GM18520 (cell line): Measurements from ENCODE around the gene ABCC6.
"Not testable (repeated sequence)": the region's sequence is repeated elsewhere in the genome, so short reads cannot be mapped to it uniquely, and the experiment has no call there.

ENCODE experiments used
- ATAC-seq: cut with Tn5 transposase; IDR thresholded peaks from one replicate; pipeline ENCODE4 v1.9.1; 2021; ENCODE audit not compliant: unreplicated experiment

Gene ABCC6

DNA sequence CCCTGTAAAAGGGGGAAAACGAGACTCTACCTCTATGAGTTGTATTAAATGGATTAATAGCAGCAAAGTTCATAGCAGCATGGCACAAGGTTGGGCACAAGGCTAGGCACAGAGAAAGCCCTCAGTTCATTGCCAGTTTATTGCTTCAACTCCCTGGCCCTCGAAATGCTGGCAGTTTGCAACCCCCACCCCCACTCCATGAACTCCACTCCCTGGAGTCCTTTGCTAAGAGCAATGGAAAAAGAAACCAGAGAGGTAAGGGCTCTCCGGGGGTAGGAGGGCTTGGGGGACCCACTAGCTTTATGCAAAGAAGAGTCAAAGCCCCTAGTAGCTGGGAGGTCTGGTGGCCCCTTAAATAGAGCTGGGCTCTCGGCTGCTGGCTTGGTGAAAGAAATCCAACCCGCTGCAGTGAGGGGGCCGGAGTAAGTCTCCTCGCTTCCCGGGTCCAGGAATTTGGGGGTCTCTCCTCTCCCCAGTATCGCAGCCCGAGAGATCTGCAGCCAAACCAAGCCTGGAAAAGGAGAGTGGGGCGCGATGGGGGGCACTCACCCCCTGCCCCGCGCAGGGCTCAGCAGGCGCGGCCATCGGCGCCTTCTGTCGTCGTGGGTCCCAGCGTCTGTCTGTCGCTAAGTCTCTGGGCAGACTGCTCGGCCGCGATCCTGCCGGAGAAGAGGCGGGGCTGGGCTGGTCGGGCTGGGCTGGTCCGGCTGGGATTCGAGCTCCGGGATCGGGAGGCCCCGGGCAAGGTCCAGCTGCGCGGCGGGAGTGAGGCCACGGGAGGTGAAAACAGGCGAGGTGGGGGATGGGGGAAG lies at the start of gene ABCC6:
ABCC6 (minus strand) TSS at position 645 of the 812 bp plus-strand sequence; CDS start at position 585, 60 bp downstream.
- ATAC-seq, result not testable (repeated sequence)

DNA sequence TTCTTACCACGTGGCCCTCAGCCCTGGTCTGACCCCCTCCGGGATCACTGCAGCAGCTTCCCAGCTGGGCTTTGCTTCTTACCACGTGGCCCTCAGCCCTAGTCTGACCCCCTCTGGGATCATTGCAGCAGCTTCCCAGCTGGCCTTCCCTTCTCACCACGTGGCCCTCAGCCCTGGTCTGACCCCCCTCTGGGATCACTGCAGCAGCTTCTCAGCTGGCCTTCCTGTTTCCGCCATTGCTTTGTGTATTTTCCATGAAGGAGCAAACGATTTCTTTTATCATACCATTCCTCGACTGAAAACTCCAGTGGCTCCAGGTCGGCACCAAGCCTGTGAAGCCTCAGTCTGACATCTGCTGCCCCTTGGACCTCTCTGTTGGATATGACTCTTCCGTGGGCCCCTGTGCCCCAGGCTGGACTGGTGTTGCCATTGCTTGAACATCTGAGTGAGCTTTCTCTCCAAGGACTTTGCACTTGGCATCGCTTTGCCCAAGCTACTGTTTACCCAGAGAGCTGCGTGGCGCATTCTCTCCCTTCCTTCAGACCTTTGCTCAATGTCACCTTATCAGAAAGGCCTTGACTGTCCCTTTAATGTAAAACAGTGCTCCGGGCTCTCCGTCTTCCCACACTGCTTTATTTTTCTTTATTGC lies 49.4 kb upstream of the ABCC6 start:
- not testable (repeated sequence) for ATAC-seq

DNA sequence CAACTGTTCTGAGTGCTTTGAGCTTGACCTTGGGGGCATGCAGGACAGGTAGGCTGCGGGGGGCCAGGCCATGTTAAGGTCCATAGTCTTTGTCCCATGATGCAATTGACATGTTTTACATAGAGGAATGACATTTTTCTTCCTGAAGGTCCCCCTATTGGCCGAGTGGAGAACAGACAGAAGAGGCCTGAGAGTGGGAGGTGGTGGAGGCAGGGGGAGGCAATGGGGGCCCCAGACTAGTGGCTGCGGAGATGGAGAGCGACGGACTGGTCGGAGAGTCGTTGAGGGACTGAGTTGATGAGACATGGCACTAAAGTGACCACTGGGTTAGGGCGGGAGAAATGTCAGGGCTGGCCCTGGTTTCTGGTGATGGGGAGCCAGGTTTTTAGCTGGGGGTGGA lies 48.4 kb upstream of the ABCC6 start:
- ATAC-seq, result not testable (repeated sequence)

DNA sequence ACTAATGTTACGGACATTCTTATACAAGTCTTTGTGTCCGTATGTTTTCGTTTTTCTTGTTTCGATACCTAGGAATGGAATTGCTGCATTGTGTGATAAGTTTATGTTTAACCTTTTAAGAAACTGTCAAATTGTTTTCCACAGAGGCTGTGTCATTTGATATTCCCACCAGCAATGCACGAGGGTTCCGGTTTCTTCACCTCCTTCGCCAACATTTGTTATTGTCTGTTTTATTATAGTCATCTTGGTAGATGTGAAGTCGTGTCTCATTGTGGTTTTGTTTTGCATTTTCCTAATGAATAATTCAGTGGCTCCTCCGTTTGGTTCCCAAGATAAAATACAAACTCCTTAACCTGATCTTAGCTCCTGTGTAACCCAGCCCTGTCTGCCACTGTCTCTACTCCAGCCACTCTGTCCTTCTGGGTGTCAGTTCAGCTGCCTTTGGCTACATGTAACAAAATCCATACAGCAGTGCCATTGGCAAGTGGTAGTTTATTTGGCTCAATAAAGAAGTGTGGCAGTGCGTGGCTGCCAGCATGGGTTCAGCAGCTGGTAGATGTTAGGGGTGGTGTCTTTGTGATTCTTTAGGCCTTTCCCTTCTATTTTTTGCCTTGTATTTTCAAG lies 45.0 kb upstream of the ABCC6 start:
- ATAC-seq, result not testable (repeated sequence)

DNA sequence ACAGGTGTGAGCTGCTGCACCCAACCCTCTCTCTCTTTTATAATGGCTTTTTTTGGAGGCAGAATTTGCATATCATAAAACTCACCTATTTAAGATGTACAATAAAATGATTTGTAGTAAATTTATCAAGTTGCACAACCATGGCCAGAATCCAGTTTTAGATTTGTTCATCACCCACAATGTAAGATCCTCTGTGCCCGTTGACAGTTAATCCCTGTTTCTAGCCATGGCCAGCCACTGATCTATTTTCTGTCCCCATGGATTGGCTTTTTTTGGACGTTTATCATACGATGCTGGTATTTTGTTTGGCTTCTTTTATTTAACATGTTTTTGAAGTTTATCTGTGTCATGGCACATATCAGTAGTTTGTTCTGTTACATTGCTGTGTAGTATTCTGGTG lies 44.4 kb upstream of the ABCC6 start:
- not testable (repeated sequence) for ATAC-seq

DNA sequence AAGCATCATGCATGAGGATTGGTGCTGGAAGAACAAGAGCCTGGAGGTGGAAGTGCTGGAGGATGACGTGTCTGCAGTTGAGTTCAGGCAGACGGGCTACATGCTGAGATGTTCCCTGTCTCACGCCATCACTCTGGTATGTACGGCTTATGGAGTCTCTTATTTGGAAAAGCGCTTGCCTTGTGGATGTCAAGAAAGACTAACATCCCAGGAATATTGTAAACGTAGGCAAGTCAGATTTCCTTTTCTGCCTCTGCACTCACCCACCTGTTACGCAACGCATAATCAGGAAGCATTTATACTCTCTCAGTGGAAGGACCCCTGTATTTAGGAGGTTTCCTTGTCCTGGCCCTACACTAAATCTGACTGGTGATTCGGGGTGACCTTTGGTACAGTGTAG lies 41.8 kb upstream of the ABCC6 start:
- ATAC-seq, result not testable (repeated sequence)

DNA sequence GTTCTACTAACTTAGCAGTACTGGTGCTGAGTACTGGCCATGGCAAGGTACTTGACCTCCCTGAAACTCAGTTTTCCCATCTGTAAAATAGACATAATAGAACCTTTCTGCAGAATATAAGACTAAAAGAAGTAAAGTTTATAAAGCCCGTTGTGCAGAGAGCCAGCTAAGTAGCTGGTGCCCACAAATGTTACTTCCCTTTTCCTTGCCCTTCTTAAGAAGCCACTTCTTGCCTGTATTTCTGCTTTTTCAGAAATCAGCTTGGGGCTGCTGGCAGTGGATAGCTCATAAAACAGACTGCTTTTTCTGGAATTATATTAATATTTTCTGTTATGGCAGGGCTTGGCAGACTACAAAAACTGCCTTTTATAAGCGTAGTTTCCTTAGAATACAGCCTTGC lies 40.7 kb upstream of the ABCC6 start:
- not testable (repeated sequence) for ATAC-seq

DNA sequence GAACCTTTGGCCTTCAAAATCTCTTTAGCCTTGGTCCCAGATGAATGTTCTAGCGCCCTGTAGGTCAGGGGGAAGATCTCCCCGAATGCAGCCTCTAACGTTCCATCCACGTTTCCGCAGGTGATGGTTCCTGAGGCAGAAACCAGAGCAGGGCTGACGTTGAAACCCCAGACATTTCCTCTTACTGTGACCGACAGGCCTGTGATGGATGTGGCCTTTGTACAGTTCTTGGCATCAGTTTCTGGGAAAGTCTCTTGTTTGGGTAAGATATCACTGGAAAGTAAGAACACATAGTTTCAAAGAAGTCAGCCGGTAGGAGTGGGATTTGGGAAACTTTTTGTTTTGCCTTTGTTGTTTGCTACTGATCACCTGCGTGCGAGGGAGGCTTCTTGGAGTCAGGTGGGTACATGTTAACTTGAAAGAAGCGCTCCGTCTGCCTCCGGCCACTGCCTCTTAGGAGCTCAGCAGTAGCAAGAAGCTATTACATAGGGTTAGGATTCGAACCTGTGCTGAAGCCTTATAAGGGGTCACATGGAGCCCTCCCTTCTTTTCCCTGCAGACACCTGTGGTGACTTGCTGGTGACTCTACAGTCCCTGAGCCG lies 39.8 kb upstream of the ABCC6 start:
- not testable (repeated sequence) for ATAC-seq

DNA sequence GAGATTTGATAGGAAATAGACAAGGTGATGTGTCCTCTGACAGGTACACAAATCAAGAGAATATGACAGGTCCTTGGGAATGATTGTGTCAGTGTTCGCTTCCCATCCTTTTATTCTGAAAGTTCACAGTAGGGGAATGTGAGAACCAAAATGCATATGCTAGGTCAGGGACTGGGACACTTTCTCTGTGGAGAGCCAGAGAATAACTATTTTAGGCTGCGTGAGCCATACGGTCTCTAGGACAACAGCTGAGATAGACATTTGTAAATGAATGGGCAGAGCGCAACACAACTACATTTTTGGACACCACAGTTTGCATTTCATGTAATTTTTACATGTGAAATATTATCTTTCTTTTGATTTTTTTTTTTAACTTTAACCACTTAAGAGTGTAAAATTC lies 36.7 kb upstream of the ABCC6 start:
- not testable (repeated sequence) for ATAC-seq

DNA sequence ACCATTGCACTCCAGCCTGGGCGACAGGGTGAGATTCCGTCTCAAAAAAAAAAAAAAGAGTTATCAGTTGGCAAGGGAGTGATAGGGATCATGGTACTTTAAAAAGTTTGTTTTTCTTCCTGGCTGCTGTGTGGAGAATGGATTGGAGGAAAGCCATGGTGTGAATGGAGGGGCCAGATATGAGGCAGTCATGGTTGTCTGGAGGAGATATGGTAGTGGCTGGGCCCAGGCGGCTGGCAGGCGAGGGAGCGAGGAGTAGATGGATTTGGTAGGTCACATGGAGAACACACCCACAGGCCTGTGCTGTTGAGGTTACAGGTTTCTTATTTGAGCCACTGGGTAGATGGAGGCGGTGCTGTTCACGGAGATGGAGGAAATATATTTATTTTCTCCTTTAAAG lies 35.5 kb upstream of the ABCC6 start:
- not testable (repeated sequence) for ATAC-seq

DNA sequence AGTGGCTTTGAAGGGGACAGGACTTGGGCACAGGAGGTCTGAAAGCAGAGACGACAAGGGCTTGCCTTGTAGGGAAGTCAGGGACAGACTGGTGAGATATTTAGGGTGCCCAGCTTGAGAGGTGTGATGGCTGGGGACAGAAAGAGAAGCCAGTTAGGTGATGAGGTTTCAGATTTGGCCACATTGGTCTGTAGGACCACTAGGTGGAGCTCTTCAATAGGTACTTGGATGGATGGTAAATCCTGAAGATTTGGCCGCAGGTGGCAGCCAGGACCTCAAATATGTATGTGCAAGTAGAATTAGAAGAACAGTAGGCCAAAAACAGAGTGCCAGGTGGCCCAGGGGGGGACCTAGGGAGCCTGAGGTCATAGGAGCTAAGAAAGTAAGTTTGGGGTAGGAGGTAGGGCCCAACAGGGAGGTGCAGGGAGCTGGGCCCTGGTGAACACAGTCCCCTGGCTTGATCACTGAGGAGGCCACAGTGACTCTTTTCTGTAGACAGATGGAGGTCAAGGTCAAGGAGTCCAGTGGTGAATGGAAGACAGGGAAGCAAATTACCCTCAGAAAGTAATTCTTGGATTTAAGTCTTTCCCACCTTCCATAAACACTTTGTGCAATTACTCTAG lies 34.1 kb upstream of the ABCC6 start:
- not testable (repeated sequence) for ATAC-seq

DNA sequence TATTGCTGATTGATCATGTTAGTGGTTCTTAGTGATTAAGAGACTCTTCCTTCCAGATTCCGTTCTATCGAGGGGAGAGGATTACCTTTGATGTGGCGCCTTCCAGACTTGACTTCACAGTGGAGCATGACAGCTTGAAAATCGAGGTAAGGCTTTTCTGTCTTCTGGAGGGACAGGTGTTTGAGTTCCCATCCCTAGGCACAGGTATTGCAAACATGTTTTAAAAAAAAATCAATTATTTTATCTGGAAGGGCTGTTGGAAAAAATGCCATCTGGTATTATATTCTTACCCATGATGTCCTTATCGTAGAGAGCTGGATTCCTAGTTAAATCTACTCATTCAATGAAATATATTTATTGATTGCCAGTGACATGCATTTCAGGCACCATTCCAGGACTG lies 29.1 kb upstream of the ABCC6 start:
- ATAC-seq, result not testable (repeated sequence)

DNA sequence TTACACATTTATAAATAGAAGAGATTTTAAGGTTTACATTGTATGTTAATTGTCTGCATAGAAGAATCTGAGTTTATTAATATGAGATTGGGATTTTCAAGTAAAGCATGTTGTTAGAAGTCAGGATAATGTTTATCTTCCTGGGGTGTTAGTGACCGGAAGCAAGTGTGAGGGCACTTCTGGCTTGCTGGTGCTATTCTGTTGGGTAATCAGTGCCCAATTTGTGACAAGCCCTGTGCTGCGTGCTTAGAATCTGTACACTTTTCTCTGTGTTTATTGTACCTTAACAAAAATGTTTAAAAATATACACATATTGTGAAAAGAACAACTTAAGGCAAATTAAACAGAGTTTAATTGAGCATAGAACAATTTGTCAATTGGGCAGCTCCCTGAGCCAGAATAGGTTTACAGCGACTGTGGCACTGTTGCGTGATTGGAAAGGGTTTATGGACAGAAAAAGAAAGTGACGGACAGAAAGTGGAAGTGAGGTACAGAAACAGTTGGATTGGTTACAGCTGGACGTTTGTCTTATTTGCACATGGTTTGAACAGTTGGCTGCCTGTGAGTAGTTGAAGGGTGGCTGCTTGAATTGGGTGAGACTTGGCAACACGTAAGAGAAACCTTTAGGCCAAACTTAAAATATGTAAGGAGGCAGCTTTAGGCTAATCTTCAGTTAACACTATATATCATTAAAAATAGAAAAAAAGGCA lies 26.5 kb upstream of the ABCC6 start:
- not testable (repeated sequence) for ATAC-seq

DNA sequence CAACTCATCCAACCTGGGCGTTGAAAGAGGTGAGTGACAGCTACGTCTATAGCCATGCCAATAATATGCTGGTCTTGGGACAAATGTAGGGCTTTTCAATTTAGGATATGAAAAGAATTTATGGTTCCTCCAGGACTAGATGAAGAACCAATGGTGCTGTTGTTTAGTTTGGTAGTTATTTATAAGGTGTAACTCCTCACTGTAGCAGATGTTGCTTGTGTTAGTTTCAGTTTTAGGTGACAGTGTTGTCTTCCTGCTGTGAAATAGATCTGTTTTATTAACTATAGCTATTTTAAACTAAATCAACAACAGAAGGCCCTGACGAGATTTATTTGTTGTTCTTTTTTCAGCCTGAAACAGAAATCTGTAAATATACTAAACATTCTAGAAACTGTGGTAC lies 24.1 kb upstream of the ABCC6 start:
- ATAC-seq, result not testable (repeated sequence)

DNA sequence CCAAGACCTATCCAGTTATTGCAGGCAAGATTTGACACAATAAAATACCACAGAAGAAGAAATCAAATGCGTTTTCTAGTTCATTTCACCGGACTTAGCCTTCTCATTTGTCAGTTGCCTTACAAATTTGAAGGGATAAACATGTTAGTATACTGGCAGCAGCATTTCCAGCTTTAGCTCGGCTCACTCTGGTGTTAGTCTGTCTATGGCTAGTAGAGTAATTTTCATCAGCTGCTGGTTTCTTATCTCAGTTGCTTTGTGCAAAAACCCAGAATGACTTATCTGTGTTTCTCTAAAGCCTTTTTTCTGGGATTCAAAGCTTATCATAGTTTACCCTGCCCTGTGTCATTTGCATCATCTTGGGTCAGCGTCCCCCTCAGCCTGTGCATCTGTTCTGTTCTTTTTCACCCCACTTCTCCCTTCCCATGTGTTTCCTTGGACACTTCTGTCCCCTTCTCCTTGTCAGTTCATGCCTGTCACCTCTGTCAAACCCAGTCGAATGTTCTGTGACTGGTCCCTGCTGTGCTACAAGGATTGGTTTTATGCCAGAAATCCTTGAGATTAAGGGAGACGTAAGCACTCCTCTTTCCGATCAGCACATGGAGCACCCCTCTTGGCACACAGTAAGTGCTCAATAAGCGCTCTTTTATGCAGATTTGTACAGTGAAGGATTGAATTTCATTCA lies 23.4 kb upstream of the ABCC6 start:
- ATAC-seq, result not testable (repeated sequence)

DNA sequence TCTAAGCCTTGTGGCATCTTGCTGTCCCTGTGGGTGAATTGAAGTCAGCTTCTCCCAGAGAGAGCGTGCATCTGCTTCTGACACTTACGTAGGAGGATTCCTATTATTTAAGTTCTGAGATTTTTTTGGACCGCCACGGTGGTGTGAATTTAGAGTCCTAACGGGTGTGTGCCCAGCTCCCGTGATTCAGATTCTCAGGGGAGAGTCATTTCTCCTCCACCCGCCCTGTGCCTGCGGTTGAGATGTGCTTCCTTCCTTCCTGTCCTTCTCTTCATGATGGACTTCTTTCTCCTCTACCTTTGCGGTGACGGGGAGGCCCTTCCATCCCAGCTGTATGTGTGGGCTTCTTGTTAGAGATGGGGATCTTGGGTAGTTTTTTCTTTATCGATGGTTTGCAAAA lies 20.6 kb upstream of the ABCC6 start:
- ATAC-seq, result not testable (repeated sequence)

DNA sequence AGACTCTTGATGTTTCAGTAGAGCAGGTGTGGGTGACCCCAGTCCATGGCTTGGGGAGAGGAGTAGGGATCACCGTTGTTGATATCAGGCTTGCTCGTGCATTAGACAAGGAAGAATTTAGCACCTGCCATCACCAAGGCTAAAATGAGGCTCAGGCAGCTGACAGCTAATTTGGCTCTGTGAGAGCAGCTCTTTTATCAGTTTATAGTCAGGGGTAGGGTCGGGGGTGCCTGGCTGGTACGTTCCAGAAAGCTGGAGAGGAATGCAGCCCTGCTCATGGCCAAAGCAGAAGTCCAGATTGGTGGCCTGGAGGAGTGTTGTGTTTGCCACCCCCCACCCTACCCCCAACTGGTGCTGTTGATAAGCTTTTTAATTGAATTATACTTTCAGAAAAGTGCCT lies 17.4 kb upstream of the ABCC6 start:
- ATAC-seq, result not testable (repeated sequence)

DNA sequence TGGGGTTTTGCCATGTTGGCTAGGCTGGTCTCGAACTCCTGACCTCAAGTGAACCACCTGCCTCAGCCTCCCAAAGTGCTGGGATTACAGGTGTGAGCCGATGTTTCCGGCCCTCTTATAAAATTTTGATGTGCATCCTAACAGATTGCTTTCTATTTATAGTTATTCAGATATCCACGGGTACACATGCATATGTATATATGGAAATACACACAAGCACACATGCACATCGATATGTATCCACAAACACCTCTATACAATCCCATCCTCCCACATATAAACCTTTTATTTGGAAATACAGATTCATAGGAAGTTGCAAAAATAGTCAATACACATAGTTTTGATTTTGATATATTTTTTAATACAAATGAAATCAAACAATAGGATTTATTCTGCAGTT lies 14.4 kb upstream of the ABCC6 start:
- not testable (repeated sequence) for ATAC-seq

DNA sequence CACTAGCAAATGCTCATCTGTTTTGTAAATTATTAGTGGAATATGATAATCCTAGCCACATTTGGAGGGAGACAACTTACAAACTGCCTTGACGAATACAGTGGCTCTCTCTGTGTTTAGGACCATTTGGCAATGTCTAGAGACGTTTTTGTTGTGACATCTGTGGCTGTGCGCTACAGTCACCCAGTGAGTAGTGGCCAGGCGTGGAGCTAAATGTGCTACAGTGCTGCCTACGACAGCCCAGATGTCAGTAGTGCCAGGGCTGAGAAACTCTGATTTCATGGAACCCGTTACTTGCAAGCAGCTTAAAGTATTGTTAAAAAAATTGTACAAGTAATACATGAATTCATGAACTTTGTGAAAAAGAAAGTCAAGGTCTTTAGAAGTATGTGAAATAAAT lies 13.8 kb upstream of the ABCC6 start:
- ATAC-seq, result not testable (repeated sequence)

DNA sequence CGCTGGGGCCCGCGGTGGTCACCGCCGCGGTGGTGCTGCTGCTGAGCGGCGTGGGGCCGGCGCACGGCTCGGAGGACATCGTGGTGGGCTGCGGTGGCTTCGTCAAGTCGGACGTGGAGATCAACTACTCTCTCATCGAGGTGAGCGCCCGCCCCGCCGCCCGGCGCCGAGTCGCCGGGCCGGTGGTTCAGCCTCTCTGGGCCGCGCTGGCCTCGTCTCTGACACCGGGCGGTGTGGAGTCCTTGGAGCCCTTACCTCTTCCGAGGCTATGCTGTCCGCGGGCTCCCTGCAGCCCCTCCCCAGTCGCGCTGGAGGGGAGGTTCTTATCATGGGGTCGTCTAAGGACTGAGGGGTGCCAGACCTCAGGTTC lies 9.4 kb upstream of the ABCC6 start:
- not testable (repeated sequence) for ATAC-seq
